Small intestine (tissue), 7 donors: ENCODE data around the gene GCGR. TPM values are rescaled to one million over a fixed set of nuclear protein-coding genes. Genes with fewer than 3 reads are reported as not detected.

ENCODE experiments used
- DNase-seq, 2 donors: peaks; one replicate each; pipeline versions ENCODE4 v3.0.0 to v3.0.0-alpha.2; 2013
- FAIRE-seq: peaks from 2 replicates; lab custom pipeline; 2012; peaks lifted over from hg19 to GRCh38; lab: Jason Lieb, UNC
- H3K27ac ChIP-seq, 3 donors: one replicate each; pipeline ENCODE4 v1.5.1; 2013; ENCODE audit warnings: low read length in 2 of 3, mild to moderate bottlenecking in 2 of 3, control low read depth in 1 of 3, inconsistent platforms in 1 of 3, low read depth in 1 of 3, moderate library complexity in 1 of 3
- H3K27me3 ChIP-seq, 3 donors: one replicate each; pipeline ENCODE4 v1.6.1; 2013; ENCODE audit warnings: low read length in 3 of 3, inconsistent platforms in 1 of 3; ENCODE audit not compliant: control insufficient read depth in 3 of 3, insufficient read depth in 3 of 3
- H3K36me3 ChIP-seq, 3 donors: one replicate each; pipeline ENCODE4 v1.6.1; 2013; ENCODE audit warnings: low read length in 3 of 3, inconsistent platforms in 1 of 3, low read depth in 1 of 3, mild to moderate bottlenecking in 1 of 3, moderate library complexity in 1 of 3; ENCODE audit not compliant: control insufficient read depth in 3 of 3, insufficient read depth in 2 of 3
- H3K4me1 ChIP-seq, 3 donors: one replicate each; pipeline ENCODE4 v1.6.1; 2013; ENCODE audit warnings: low read length in 2 of 3, inconsistent platforms in 1 of 3, low read depth in 1 of 3, mild to moderate bottlenecking in 1 of 3, moderate library complexity in 1 of 3; ENCODE audit not compliant: control insufficient read depth in 3 of 3, insufficient read depth in 2 of 3
- H3K4me3 ChIP-seq, 3 donors: one replicate each; pipeline ENCODE4 v1.5.1; 2013; ENCODE audit warnings: low read length in 3 of 3, control low read depth in 1 of 3, inconsistent platforms in 1 of 3, low read depth in 1 of 3, mild to moderate bottlenecking in 1 of 3, moderate library complexity in 1 of 3
- H3K9me3 ChIP-seq, 2 donors: one replicate each; pipeline ENCODE4 v1.6.1; 2013; ENCODE audit warnings: low read depth in 1 of 2, low read length in 1 of 2; ENCODE audit not compliant: control insufficient read depth in 2 of 2, insufficient read depth in 1 of 2
- WGBS, 3 donors: extraction: QIAGEN DNeasy Blood & Tissue Kit; methylation state at CpG; one replicate each; pipeline ENCODE4 v1.1.7; 2013; 5-methylcytosine and 5-hydroxymethylcytosine counted together
- polyA plus RNA-seq, 4 donors: library from polyadenylated mRNA; stranded (reverse) in 3 of 4; unstranded in 1 of 4; fragments of 200-250 nt in 3 of 4; fragments of 120-200 nt in 1 of 4; gene quantifications; one replicate each; pipeline versions ENCODE4 v1.2.1 to v1.2.3, GENCODE V29; 2013
- donor health status: healthy with polysubstance abuse.
- donor health status: control.
- donor health status: control.
- donor health status: Bipolar disorder and iron deficiency.
- donor health status: healthy.

GCGR gene
- polyA plus RNA-seq, 4 donors: 0.27 to 2.2 (median 1.7) TPM

GRCh38 chr17:81859906-81860755 lies 56.2 kb downstream of the GCGR start, which contains the start of gene P4HB:
P4HB (minus strand) TSS chr17:81860535; CDS start chr17:81860471, 64 bp downstream.
- no peak for FAIRE-seq
- DNase-seq: peak in 1 of 2 donors; percentile 53

GRCh38 chr17:81860756-81861568 lies 57.0 kb downstream of the GCGR start:
- FAIRE-seq: peak; percentile 33
- H3K27me3 ChIP-seq: no peaks in the 10 kb centered on the region
- peaks cover 0 to 70% (median 7%) of the 10 kb centered on the region in 3 donors for H3K36me3 ChIP-seq
- H3K9me3 ChIP-seq: no peaks in the 10 kb centered on the region
- peaks cover 4 to 44% (median 9%) of the 10 kb centered on the region in 3 donors for H3K4me1 ChIP-seq
- WGBS, 3 donors: 0% methylated on average over 65 to 74 of the region's 74 CpGs
- H3K27ac ChIP-seq: peak overlapping the region; percentile 89 to 99 (median 99)
- DNase-seq: peak; percentile 100
- peak overlapping the region; percentile 54 to 74 (median 67) for H3K4me3 ChIP-seq

More at GRCh38 chr17:81859906-81860755, 56.2 kb downstream of the GCGR start, which contains the start of gene P4HB:
- H3K27me3 ChIP-seq: no peaks in the 10 kb centered on the region
- peak within 1 kb of the TSS; percentile 82 to 96 (median 87) for H3K4me3 ChIP-seq
- peaks cover 4 to 35% (median 9%) of the 10 kb centered on the region in 3 donors for H3K4me1 ChIP-seq
- WGBS, 3 donors: 0% methylated on average over 73 to 95 of the region's 95 CpGs
- peak within 1 kb of the TSS; percentile 89 to 99 (median 99) for H3K27ac ChIP-seq
- H3K36me3 ChIP-seq: peaks cover 0 to 70% (median 7%) of the 10 kb centered on the region in 3 donors
- no peaks in the 10 kb centered on the region for H3K9me3 ChIP-seq

GRCh38 chr17:81863123-81863675 lies 59.2 kb downstream of the GCGR start:
- Histone ChIP-seq H3K4me3 (peak overlapping the region in 1 of 3 donors; percentile 18), H3K27me3 (no peaks in the 10 kb centered on the region), H3K9me3 (no peaks in the 10 kb centered on the region), H3K36me3 (peaks cover 3 to 70% (median 7%) of the 10 kb centered on the region in 3 donors), H3K27ac (peak overlapping the region in 2 of 3 donors; percentile 71 to 99), H3K4me1 (peaks cover 0 to 65% (median 13%) of the 10 kb centered on the region in 3 donors)
- FAIRE-seq (no peak), DNase-seq (peak; percentile 19 to 73)
- 40 to 68% (median 47%) methylated on average over 6 of the region's 6 CpGs for WGBS, 3 donors

Other genes with a start within 250 kb of the GCGR start
- gene NPLOC4, start 167.0 kb upstream of the GCGR start, polyA plus RNA-seq: 10 to 100 TPM; 33.0 to 45.0 (median 34.1) TPM
- 1 to 10 TPM in 1 of 4 donors, under 1 TPM in 1, not detected in 2; 0.40 to 1.1 TPM for gene TSPAN10, start 167.0 kb upstream of the GCGR start, polyA plus RNA-seq
- 1 to 10 TPM in 3 of 4 donors, not detected in 1; 1.4 to 7.8 (median 2.8) TPM for gene PDE6G, start 147.6 kb upstream of the GCGR start, polyA plus RNA-seq
- gene OXLD1, start 137.5 kb upstream of the GCGR start, polyA plus RNA-seq: 10 to 100 TPM; 22.1 to 76.0 (median 65.2) TPM
- 10 to 100 TPM; 18.1 to 89.2 (median 21.7) TPM for gene CCDC137, start 137.4 kb upstream of the GCGR start, polyA plus RNA-seq
- 10 to 100 TPM; 34.1 to 76.9 (median 51.4) TPM for gene ARL16, start 120.4 kb upstream of the GCGR start, polyA plus RNA-seq
- 100 to 1,000 TPM in 2 of 4 donors, 10 to 100 TPM in 2; 78.8 to 284 (median 134) TPM for gene HGS, start 120.1 kb upstream of the GCGR start, polyA plus RNA-seq
- gene MRPL12, start 100.8 kb upstream of the GCGR start, polyA plus RNA-seq: 100 to 1,000 TPM in 3 of 4 donors, 10 to 100 TPM in 1; 46.3 to 258 (median 170) TPM
- gene SLC25A10, start 91.9 kb upstream of the GCGR start, polyA plus RNA-seq: 10 to 100 TPM; 40.3 to 79.1 (median 57.3) TPM
- gene MCRIP1, start 29.1 kb downstream of the GCGR start, polyA plus RNA-seq: 10 to 100 TPM; 19.5 to 87.6 (median 48.5) TPM
- gene PPP1R27, start 30.9 kb downstream of the GCGR start, polyA plus RNA-seq: 1 to 10 TPM in 1 of 4 donors, under 1 TPM in 2, not detected in 1; 0.12 to 2.5 (median 0.49) TPM
- gene P4HB, start 56.4 kb downstream of the GCGR start, polyA plus RNA-seq: 1,000 to 10,000 TPM in 3 of 4 donors, 100 to 1,000 TPM in 1; 792 to 1,191 (median 1,005) TPM
- 100 to 1,000 TPM; 190 to 411 (median 341) TPM for gene ARHGDIA, start 67.2 kb downstream of the GCGR start, polyA plus RNA-seq
- 10 to 100 TPM; 22.8 to 86.7 (median 38.6) TPM for gene ALYREF, start 87.4 kb downstream of the GCGR start, polyA plus RNA-seq
- 100 to 1,000 TPM in 3 of 4 donors, 10 to 100 TPM in 1; 75.8 to 240 (median 187) TPM for gene ANAPC11, start 87.6 kb downstream of the GCGR start, polyA plus RNA-seq
- gene NPB, start 98.1 kb downstream of the GCGR start, polyA plus RNA-seq: 1 to 10 TPM in 1 of 4 donors, under 1 TPM in 3; 0.21 to 1.8 (median 0.59) TPM
- 100 to 1,000 TPM in 3 of 4 donors, 10 to 100 TPM in 1; 32.6 to 303 (median 174) TPM for gene PCYT2, start 107.2 kb downstream of the GCGR start, polyA plus RNA-seq
- gene SIRT7, start 114.0 kb downstream of the GCGR start, polyA plus RNA-seq: 100 to 1,000 TPM in 1 of 4 donors, 10 to 100 TPM in 3; 25.9 to 129 (median 60.4) TPM
- 10 to 100 TPM in 2 of 4 donors, 1 to 10 TPM in 2; 7.6 to 17.1 (median 12.8) TPM for gene MAFG, start 123.6 kb downstream of the GCGR start, polyA plus RNA-seq
- 10 to 100 TPM in 2 of 4 donors, 1 to 10 TPM in 2; 8.3 to 71.6 (median 14.4) TPM for gene PYCR1, start 133.2 kb downstream of the GCGR start, polyA plus RNA-seq
- gene MYADML2, start 143.1 kb downstream of the GCGR start, polyA plus RNA-seq: under 1 TPM in 2 of 4 donors, not detected in 2; 0.03 to 0.06 TPM
- gene NOTUM, start 157.0 kb downstream of the GCGR start, polyA plus RNA-seq: 1 to 10 TPM in 2 of 4 donors, not detected in 2; 1.0 to 1.1 TPM
- 10 to 100 TPM; 23.5 to 96.7 (median 47.5) TPM for gene ASPSCR1, start 173.5 kb downstream of the GCGR start, polyA plus RNA-seq
- 100 to 1,000 TPM in 3 of 4 donors, 10 to 100 TPM in 1; 43.4 to 241 (median 122) TPM for gene CENPX, start 218.7 kb downstream of the GCGR start, polyA plus RNA-seq
- 10 to 100 TPM; 10.8 to 26.7 (median 16.4) TPM for gene LRRC45, start 219.2 kb downstream of the GCGR start, polyA plus RNA-seq
- 10 to 100 TPM in 1 of 4 donors, 1 to 10 TPM in 2, under 1 TPM in 1; 0.81 to 11.2 (median 4.4) TPM for gene RAC3, start 227.5 kb downstream of the GCGR start, polyA plus RNA-seq
- 100 to 1,000 TPM in 3 of 4 donors, 10 to 100 TPM in 1; 41.1 to 147 (median 112) TPM for gene DCXR, start 233.5 kb downstream of the GCGR start, polyA plus RNA-seq
- gene RFNG, start 247.7 kb downstream of the GCGR start, polyA plus RNA-seq: 10 to 100 TPM; 35.4 to 43.8 (median 39.2) TPM
- gene GPS1, start 247.7 kb downstream of the GCGR start, polyA plus RNA-seq: 100 to 1,000 TPM in 2 of 4 donors, 10 to 100 TPM in 2; 80.4 to 161 (median 120) TPM